Kasumi-1 (cell line): ENCODE results near the gene ATP6V1G2.
A peak's percentile ranks its signal among the peaks of the same experiment; 100 is the strongest.

Experiments
- DNase-seq, 2 experiments: peaks; one replicate each; lab custom pipeline; 2025; lab: John Stamatoyannopoulos, UW

The ATP6V1G2 gene

DNA sequence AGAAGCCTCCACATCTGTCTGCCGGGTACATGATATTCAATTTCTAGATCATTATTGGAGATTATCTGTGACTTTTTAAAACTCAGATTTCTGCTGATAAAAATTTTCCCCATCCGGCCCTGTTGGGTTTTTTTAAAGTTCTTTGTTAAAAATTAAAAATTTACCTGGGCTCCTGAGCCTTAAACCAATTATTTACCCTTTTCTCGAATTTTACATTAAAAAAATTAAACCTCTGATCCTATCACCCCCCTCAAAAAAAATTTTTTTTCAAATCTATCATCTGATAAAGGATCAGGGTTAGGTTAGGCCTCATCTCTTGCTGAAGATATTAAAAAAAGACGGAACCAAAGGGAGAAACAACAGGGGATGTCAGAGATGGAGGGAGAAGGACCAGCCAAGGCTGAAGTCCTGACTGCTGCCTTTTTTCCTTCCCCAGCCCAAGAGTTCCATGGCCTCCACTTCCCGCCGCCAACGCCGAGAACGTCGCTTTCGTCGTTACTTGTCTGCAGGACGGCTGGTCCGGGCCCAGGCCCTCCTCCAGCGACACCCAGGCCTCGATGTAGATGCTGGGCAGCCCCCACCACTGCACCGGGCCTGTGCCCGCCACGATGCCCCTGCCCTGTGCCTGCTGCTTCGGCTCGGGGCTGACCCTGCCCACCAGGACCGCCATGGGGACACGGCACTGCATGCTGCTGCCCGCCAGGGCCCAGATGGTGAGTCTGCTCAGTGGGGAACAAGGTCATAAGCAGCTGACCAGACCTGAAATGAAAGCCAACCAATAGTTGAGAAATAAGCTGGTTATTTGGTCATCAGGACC is 1.5 kb upstream of the ATP6V1G2 start:
- DNase-seq: no peak

DNA sequence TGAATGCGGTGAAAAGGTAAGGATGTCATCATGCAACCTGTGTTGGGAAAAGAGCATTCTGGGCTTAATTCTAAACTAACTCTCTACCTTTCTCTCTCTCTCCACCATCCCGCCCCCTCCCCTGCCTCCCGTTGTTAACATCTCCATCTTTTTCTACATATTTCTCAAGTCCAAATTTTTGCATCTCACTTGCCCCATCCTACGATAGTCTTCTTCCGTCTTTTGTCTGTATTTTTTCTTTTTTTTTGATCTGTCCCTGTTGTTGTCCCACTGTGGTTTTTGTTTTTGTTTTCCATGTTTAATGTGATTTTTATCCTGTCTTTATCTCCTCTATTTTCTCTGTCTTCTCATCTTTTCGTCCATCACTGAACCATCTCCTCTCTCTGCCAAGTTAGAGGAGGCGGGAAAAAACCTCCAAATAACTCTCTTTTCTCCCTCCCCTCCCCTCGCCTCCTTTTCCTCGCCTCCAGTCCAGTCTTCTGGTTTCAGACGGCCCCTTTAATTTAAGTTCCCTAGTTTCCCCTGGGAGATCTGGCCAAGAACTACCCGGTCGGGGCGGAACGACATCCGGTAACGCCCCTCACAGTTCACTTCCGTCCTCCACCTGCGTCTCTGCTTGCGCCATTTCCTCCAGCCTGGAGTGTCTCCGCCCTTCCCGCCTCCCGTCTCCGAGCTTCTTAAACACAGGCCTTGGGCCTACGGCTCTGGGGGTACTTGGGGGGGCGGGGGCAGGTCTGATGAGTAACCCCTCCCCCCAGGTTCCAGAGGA is 734 bp upstream of the ATP6V1G2 start, which contains the start of gene NFKBIL1:
TSS of gene NFKBIL1 (plus strand) at position 651 of the 769 bp plus-strand sequence. CDS start at position 738, 87 bp downstream.
- peak; percentile 99 for DNase-seq

DNA sequence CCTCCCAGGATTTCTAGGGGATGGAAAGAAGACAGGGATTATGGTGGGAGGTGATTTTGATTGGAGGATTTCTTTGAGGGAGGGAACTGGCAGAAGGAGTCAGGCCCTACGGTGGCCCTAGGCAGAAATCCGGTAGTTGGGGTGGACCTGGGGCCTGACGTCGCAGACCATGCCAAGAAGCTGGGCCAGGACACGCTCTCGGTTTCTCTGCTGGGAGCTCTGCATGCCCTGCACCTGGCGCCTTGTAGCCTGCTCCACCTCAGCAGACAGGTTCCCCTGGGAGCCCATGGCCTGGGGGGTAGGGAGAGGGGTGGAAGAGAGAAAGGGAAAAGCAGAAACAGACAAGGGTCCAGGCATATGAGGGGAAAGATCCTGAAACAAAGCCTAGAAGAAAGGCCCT is 1.1 kb downstream of the ATP6V1G2 start:
- no peak for DNase-seq

DNA sequence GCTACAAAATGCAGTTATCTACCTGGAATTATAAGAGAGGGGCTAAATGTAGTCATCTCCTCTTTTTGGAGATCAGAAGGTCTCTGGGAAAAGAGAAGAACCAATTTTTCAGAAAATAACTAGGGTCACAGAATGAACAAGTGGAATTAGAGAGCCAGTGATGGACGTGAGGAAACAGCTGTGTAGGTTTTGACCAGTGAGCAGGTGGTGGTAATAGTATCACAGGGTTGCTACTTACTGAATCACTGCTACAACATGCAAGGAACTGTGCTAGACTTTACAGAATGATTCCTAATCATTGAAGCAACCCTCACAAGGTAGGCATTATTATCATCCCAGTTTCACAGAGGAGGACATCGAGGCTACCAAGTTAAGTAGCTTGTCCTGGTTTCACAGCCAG is 1.7 kb downstream of the ATP6V1G2 start:
- DNase-seq: no peak

DNA sequence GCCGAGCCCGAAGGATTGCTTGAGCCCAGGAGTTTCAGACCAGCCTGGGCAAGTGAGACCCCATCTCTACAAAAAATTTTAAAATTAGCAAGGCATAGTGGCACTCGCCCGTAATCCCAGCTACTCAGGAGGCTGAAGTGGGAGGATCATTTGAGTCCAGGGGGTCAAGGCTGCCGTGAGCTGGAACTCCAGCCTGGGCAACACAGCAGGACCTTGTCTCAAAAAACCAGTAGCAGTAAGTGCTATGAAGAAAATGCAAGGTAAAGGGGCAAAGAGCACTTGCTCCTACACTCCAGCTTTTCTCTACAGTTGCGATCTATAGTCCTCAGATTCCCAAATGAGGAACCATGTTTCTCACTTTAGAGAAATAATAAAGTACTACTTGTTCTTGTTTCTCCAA is 2.8 kb downstream of the ATP6V1G2 start:
- no peak for DNase-seq

DNA sequence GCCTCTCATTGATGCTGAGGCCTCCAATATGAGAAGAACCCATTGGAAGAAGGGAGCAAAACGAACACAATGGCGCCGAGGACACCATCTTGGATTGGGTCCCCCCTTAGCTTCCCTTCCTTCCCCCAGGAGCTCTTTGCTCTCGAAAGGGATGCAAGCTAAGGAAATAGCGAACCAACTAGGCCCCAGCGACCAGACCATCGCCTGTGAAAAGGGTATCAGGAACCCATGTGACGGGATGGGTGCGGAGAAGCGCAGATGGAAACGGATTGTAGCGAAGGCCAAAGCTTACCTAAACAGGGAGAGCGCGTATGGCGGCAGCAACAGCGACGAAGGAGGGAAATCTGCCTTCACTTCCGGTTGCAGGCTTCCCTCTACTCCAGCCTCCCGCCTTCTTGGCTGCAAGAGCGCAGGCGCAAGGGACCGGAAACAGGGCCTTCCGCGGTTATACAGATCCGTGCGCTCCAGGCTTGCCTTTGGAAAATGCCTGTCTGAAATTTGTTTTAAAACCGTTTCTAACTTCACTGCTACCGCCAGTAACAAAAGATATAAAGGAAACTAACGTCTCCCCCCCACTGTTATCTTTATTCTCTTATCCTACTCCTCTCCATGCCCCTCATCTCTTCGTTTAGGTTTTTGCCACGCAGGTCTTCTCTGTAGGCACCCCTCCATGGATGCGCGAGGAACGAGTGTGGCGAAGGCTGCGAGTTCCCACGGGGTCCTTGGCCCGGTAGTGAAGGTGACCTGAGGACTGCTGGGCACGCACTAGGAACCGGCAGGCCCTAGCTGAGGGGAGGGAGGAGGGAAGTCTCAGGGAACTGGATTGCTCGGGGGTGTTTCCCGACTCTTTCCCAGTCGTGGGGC is 4.5 kb downstream of the ATP6V1G2 start, which contains the start of gene DDX39B:
TSS of gene DDX39B (minus strand) at position 346 of the 864 bp plus-strand sequence. CDS start 1,471 bp downstream, outside the sequence.
- peak; percentile 97 for DNase-seq

DNA sequence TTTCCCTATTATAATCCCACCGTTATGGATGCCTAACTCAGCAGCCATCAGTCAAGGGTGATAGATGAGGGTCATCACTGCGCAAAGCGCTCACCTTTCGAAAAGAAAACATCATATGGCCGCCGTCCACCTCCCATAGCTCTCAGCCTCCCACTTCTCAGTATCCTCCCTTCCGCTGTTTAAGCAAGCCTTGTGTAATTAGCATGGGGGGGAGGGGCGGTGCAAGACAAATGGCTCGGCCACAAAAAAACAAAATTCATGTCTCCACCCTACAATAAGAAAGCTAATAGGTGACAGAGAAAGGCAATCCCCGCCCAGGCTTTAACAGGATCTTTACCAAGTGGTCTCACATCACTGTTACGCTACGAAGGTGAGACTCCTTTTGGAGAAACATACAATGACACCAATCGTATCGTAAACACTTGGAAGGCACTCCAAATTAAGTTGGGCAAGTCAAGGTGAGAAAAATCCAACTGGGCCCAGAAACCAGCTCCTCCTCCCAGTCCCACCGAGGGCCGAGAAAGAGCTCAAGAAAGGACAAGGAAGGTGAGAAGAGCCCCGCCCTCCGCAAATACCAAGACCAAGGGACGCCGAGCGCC is 5.2 kb downstream of the ATP6V1G2 start:
- DNase-seq: peak; percentile 33 to 60

DNA sequence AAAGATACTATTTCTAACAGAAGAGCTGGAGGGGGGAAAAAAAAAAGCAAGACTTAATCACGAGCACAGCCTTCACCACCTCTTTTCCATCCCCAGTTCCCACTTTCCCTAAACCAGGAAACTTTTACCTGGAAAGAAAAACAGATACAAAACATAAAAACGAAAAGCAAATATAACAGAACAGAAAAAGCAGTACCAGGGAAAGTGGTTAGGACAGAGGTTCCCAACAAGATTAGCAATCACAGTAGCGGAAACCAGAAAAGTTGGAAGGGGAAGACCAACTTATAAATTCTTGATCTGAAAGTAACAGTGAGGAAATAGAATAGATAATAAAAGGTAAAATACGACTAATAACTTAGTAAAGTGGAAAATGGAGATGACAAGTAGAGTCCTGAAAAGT is 5.8 kb downstream of the ATP6V1G2 start:
- no peak for DNase-seq

DNA sequence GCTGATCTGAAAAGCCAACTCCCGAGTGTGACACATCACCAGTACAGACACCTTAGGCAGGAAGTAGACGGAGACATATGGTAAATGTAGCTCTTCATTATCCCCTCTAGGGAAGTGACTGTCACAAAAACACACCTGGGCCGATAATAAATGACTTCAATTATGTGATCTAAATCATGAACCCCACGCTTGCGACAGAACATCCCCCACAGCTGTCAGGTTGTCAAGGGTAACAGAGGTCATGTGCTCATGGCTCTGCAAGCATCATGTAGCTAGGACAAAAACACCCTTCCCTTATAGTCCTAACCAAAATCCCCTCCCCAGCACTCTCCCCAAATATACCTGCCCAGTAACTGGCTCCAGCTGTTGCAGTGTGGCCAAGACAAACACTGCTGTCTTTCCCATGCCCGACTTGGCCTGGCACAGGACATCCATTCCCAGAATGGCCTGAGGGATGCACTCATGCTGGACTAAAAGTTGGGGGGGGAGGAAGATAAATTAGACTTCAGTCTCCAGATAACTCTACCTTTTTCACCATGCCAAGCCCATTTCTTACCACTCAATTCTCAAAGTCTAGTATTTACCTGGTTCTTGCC is 7.5 kb downstream of the ATP6V1G2 start:
- DNase-seq: no peak

DNA sequence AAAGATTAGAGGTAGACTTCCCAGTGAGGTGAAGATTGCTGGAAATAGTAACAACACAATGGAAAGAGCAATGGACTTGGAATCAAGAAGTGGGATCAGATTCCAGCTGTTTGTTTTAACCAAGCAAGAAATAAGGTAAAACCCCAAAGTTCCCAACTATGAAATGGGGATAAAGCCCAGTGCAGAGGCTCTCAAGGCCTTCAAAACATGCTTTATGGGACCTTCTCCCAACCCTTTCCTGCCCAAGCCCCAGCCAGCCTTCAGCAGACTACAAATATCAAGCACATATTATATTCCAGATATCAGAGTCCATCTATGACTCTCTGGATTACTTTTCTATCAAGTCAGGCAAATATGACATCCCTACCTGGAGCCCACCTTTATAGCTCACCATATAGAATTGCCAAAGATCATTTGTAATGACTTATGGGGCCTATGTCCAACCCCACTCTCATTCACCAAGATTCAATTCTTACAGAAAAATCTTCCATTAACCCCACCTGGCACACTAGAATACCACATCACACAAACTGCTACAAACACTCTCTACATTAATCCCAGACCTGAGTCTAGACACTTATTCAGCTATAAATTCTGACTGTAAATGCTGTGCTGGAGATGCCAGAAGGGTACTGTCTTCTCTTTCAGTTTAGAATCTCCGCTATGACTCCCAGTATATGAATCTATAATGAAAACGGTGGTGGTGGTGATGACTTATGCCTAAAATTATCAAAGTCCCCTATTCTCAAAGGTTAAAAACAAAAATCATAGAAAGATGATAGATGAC is 10.7 kb downstream of the ATP6V1G2 start:
- DNase-seq: no peak

DNA sequence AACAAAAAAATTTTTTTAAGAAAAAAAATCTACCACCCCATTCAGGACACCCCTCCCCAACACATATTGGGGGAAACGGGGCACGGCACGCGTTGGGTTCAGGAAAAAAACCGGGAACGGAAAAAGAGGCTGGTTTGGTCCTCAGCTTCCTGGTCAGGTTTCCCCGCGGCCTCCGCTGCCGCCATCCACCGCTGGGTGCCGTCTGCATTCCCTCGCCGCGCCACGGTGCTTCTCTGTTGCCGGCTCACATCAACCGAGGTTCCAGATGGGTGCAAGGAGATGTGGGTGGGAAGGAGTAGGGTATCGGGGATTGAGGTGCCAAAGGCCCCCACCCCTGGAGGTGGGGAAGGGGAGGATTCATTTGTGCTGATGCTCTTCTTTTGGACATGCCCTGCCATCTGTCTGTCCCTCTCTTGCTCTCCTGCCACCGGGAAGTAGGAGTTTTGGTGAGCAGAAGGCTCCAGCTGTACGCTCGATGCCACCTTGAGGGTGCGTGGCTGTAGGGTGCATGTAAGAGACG is 11.8 kb downstream of the ATP6V1G2 start:
- no peak for DNase-seq

DNA sequence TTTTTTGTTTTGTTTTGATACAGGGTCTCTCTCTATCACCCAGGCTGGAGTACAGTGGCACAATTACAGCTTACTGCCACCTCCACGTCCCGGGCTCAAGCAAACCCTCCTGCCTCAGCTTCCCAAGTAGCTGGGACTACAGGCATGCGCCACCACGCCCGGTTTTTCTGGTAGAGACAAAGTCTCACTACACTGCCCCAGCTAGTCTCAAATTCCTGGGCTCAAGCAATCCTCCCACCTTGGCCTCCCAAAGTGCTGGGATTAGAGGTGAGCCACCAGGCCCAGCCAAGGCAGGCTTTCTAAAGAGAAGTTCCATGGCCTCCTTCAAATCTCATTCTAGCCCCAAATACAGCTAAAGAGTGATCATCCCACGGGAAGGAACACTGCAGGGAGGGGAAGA is 12.4 kb downstream of the ATP6V1G2 start:
- no peak for DNase-seq

DNA sequence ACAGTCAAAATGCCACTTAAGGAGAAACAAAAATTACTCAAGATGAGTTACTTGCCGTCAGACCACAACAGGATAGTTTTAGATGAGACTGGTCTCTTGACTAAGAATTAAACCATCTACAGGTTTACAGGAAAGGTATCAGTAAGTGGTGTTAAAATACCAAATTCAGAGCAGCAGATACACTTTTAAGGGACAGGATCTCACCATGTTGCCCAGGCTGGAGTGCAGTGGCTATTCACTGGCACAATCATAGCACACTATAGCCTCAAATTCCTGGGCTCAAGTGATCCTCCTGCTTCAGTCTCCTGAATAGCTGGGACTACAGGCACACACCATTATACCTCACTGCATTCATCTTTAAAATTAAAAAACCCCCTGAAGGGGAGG is 13.0 kb downstream of the ATP6V1G2 start:
- DNase-seq: no peak

DNA sequence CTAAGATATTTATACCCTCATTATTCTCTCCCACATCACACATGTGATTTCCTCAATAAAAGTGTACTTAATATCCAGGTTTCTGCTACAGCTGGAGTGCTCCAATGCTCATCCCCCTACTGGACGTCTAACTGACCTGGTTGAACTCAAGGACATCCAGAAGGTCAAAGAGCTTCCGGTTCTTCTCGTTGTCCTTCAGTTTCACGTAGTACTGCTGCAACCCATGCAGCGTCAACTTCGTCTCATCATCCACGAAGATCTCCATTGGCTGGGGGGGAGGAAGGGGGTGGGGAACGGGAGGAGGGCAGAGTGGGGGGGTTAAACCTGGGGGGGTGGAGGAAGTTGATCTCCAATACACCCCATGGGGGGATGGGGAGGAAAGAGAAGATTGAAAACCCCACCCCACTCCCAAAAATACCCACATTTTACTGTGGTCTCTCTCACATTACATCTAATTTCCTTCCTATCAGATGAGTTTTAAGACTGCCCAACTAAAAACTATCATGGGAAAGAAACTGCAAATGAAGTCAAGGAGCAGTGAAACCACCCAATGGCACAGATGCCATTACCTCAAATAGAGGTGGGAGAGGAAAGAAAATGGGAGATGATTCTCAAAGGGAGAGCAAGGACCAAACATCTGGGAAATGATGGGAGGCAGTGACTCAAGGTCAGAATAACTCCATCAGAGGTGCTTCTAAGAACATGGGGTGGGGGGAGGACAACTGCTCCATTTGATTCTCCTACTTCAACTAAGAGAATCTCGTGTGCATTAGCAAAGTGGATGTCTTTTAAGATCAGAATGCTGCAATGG is 13.6 kb downstream of the ATP6V1G2 start:
- no peak for DNase-seq

DNA sequence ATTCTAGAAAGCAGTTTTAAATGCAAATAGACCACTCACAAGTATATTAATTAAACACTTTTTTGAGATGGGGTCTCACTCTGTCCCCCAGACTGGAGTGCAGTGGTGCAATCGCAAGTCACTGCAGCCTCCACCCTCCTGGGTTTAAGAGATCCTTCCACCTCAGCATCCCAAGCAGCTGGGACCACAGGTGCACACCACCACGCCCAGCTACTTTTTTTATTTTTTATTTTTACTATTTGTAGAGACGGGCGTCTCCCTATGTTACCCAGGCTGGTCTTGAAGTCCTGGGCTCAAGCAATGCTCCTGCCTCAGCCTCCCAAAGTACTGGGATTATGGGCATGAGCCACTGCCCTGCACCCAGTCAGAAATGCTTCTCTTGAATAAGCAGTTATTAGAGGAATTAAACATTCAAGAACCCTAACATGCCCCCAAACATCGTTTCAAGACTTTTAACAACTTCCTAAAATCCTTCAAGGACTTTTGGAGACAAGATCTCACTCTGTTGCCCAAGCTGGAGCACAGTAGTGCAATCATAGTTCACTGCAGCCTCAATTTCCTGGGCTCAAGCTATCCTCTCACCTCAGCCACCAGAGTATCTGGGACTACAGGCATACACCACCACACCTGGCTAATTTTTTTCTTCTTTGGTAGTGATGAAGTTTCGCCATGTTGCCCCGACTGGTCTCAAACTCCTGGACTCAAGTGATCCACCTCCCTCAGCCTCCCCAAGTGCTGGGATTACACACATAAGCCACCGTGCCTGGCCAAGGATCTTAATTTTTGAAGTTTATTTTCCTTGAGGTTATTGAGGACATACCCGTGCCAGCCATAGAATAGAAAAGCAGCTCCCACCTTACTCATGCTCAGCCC is 14.4 kb downstream of the ATP6V1G2 start:
- no peak for DNase-seq

DNA sequence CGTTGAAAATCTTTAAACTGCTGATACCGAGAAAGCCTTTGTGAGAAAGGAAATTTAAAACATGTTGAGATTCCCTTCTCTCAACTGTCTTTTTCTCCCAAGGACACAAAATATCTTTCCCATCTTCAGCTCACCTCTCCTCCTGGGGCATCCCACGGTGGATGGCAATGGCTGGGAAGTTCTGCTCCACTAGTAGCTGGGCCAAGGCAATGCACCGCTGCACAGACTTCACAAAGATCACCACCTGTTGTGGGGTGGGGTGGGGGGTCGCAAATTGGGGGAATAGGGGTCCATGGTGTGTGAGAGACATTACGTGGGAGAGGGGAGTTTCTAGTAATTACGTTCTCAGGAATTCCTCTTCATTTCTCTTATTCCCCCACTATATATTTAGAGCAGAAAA is 15.2 kb downstream of the ATP6V1G2 start:
- DNase-seq: no peak

DNA sequence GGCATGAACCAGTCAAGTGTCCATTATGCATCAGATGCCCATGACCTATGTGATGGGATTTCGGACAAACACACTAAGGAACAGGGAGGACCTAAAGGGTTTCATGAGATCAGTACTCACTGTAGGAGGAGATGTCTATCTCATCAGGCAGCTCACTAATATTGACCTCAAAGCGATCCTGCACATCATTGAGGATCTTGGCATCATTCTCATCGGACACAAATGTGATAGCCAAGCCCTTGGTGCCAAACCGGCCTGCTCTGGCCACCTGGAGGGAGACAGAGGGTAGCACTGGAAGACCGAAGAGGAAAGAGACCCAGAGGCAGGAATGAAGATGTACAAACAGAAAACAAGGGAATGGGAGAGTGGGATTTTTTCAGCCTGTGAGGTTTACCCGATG is 15.7 kb downstream of the ATP6V1G2 start:
- no peak for DNase-seq
